ENCODE measurements around the gene INPP5J.

INPP5J gene

DNA sequence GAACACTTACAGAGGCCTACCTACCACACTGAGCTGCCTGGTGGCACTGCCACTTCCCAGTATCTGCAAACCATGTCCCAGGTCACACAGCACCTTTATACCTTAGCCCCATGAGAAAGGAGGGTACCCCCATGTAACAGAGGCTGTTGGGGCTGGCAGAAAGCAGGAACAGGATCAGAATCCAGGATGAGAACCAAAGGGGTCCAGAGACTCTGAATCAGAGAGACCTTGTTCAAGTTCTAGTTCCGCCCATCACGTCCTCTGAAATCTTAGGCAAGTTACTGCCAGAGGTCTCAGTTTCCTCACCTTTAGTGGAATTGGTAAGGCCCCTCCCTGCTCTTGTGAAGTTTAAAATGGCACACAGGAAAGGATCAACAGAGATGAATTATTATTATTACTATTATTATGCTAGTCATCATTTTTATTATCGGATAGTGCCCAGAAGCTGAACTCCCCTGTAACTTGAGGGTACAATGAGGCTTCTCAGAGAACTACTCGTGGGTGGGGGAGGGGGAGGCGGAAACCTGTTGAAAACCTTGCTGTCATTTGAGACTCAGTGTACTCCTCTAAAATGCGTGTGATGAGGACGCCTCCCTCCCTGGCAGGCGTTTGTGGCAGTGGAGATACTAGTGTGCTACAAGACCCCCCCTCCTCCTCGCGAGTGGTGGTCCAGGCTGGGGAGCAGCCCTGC lies 24.7 kb upstream of the INPP5J start:
- CTCF ChIA-PET: interaction anchor here (2.3 to 2.4 kb wide), 2 partner anchors 10 to 13 kb away, joined by 7 to 8 read pairs; partner anchors contain the start of gene SELENOM
- TF ChIP-seq, protein P1, sequence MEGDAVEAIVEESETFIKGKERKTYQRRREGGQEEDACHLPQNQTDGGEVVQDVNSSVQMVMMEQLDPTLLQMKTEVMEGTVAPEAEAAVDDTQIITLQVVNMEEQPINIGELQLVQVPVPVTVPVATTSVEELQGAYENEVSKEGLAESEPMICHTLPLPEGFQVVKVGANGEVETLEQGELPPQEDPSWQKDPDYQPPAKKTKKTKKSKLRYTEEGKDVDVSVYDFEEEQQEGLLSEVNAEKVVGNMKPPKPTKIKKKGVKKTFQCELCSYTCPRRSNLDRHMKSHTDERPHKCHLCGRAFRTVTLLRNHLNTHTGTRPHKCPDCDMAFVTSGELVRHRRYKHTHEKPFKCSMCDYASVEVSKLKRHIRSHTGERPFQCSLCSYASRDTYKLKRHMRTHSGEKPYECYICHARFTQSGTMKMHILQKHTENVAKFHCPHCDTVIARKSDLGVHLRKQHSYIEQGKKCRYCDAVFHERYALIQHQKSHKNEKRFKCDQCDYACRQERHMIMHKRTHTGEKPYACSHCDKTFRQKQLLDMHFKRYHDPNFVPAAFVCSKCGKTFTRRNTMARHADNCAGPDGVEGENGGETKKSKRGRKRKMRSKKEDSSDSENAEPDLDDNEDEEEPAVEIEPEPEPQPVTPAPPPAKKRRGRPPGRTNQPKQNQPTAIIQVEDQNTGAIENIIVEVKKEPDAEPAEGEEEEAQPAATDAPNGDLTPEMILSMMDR (IDR thresholded peaks at IDR 0.05; ENCODE audit: control extremely low read depth, extremely low read depth, low read depth, missing control alignments): no peak
- no peak for DNase-seq (ENCODE audit: extremely low spot score)
- POLR2A ChIA-PET: no interaction called here

DNA sequence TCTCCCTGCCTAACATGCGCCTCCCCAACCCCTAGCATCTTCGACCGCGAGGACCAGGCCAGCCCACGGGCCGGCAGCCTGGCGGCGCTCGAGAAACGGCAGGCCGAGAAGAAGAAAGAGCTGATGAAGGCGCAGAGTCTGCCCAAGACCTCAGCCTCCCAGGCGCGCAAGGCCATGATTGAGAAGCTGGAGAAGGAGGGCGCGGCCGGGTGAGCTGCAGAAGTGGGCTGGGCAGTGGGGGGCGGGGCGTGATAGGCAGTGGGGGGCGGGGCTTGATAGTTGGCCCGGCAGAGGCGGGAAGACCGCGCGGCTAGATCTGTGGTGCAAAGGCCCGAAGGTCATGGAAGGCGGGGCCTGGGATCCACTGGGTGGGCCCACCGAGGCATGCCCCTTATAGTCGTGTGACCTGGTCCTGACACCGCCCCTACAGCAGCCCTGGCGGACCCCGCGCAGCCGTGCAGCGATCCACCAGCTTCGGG lies 24.1 kb upstream of the INPP5J start:
- POLR2A ChIA-PET: no interaction called here

DNA sequence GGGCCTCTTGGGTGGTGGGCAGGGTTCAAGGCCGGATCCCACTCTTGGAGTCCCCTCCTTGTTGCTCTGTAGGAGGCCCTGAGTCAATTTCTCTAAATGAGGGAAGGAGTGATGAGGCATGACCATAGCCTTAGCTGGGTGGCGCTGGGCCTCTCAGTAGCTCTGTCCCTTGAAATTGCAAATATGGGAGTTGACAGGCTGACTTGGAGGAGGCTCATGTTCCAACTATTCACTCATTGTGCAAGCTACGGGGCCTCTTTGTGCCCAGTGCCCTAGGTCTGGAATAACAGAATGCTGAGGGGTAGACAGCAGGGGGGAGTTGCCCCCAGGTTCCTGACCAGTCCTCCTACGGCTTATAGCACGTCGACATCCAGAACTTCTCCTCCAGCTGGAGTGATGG lies 23.4 kb upstream of the INPP5J start:
- TF ChIP-seq, protein P1 (IDR thresholded peaks at IDR 0.05; ENCODE audit: control extremely low read depth, extremely low read depth, low read depth, missing control alignments): no peak
- CTCF ChIA-PET: interaction anchor here (1.0 to 2.4 kb wide), 4 partner anchors 9 to 112 kb away, joined by 3 to 8 read pairs (median 5); partner anchors contain the start of gene SELENOM
- no peak for DNase-seq (ENCODE audit: extremely low spot score)
- POLR2A ChIA-PET: no interaction called here

More for the DNA sequence above, 24.1 kb upstream of the INPP5J start:
- DNase-seq (ENCODE audit: extremely low spot score): no peak
- CTCF ChIA-PET: interaction anchor here (1.0 to 2.4 kb wide), 4 partner anchors 9 to 113 kb away, joined by 3 to 8 read pairs (median 5); partner anchors contain the start of gene SELENOM
- TF ChIP-seq, protein P1 (IDR thresholded peaks at IDR 0.05; ENCODE audit: control extremely low read depth, extremely low read depth, low read depth, missing control alignments): no peak

DNA sequence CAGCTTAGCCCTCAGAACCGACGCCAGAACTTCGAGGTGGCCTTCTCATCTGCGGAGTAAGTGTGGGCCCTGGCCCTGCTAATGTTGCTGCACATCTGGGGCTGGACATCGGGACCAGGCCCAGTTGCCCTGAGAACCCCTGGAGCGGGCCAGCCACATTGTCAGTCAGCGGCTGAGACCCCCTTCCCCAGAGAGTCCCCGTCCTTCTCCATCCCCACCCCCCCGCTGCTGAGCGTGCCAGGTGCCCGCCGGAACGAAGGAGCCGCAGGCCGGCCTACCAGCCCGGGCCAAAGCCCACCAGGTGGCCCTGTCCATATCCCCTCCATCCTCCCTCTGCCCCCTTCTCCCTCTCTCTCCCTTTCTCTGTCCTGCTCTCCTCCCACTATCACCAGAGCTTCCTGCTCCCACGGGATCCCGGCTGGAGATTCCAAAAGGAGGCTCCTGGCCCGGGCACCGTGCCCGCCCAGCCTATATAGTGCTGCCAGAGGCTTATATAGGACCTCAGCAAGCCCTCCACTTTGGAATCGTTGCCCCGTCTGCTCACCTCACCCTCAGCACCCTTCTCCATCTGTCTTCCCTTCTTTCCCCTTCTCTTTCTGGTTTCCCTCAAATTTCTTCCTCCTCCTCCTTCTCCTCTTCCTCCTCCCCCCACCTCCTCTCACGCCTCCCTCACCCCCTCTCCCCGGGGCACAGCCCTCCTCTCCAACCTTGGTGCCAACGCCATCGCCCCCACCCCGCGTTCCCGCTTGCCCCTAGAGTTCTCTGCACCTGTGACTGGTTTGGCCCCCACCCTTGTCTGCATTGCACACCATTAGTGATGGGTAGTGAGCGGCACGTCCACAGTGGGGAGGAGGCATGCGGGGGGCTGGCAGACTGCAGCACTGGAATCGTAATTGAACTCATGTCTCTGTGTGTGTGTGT lies 22.7 kb upstream of the INPP5J start:
- POLR2A ChIA-PET: no interaction called here
- CTCF ChIA-PET: interaction anchor here (1.4 to 2.4 kb wide), 3 partner anchors 8 to 111 kb away, joined by 3 to 8 read pairs (median 7); partner anchors contain the start of gene SELENOM

DNA sequence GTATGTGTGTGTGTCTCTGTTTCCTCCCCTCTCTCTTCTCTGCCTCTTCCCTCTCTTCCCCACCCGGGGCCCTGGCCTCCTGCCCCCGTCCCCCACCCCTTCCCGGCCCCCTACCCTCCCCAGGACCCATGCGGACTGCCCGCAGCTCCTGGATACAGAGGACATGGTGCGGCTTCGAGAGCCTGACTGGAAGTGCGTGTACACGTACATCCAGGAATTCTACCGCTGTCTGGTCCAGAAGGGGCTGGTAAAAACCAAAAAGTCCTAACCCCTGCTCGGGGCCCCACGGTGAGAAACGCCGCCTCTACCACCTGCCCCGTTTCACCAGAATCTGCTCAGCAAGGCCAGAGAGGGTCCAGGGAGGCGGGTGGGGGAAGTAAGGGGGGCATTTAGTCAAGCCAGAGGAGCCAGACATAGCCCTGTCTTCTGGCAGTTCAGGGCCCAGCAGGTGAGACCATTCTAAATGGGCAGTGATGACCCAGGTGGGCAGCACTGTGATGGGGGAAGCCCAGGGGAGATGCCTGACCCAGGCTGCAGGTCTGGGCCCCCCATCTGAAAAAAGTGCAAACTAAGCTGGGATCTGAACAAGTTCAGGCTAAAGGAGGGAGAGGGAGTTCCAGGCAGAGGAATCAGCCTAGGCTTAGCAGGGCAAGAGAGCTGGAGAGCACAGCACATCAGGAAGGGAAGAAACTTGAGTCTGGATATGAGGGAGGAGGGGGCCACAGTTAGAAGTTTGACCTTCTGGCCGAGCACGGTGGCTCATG lies 21.8 kb upstream of the INPP5J start:
- POLR2A ChIA-PET: no interaction called here
- no peak for DNase-seq (ENCODE audit: extremely low spot score)
- TF ChIP-seq, protein P1 (IDR thresholded peaks at IDR 0.05; ENCODE audit: control extremely low read depth, extremely low read depth, low read depth, missing control alignments): no peak
- CTCF ChIA-PET: interaction anchor here (1.1 to 3.0 kb wide), 4 partner anchors 11 to 130 kb away, joined by 3 to 15 read pairs (median 4); partner anchors contain the start of gene SMTN

More for the DNA sequence above, 22.7 kb upstream of the INPP5J start:
- TF ChIP-seq, protein P1 (IDR thresholded peaks at IDR 0.05; ENCODE audit: control extremely low read depth, extremely low read depth, low read depth, missing control alignments): no peak
- no peak for DNase-seq (ENCODE audit: extremely low spot score)

All from GM10248 (cell line).